Fibroblast of mammary gland (primary cell): ENCODE measurements around the gene TMA7B.

Experiments
- DNase-seq: peaks from one replicate; pipeline ENCODE4 v3.0.0-alpha.2; 2010; ENCODE audit warnings: low read depth
- H3K4me3 ChIP-seq: 2 replicates; pipeline ENCODE4 v1.5.1; 2011; ENCODE audit warnings: low read depth, mild to moderate bottlenecking, low read length, moderate library complexity; ENCODE audit not compliant: control insufficient read depth
- CTCF ChIP-seq: conservative IDR thresholded peaks from 2 replicates; pipeline ENCODE4 v1.5.1; 2011; ENCODE audit warnings: low read depth, low read length, inconsistent platforms; ENCODE audit not compliant: control insufficient read depth, insufficient read depth

Gene TMA7B

GRCh38 chr22:39939830-39940229, 20.4 kb upstream of the TMA7B start:
- no peak for TF ChIP-seq CTCF
- no peak overlapping the region for H3K4me3 ChIP-seq
- DNase-seq, result no peak

GRCh38 chr22:39940757-39941305, 19.4 kb upstream of the TMA7B start:
- H3K4me3 ChIP-seq, result no peak overlapping the region
- no peak for TF ChIP-seq CTCF
- peak; percentile 10 for DNase-seq

- no peak for TF ChIP-seq CTCF
- DNase-seq, result no peak
- no peak overlapping the region for H3K4me3 ChIP-seq
These were observed 18.6 kb upstream of the TMA7B start for GRCh38 chr22:39941601-39942000.

GRCh38 chr22:39942439-39943230, 17.6 kb upstream of the TMA7B start:
- DNase-seq, result no peak
- no peak overlapping the region for H3K4me3 ChIP-seq
- no peak for TF ChIP-seq CTCF

GRCh38 chr22:39943337-39943736, 16.9 kb upstream of the TMA7B start:
- DNase-seq, result no peak
- no peak overlapping the region for H3K4me3 ChIP-seq
- no peak for TF ChIP-seq CTCF

- H3K4me3 ChIP-seq, result no peak overlapping the region
- no peak for TF ChIP-seq CTCF
- DNase-seq, result no peak
These were observed 16.0 kb upstream of the TMA7B start for GRCh38 chr22:39943953-39944872.
